Measurements from ENCODE around the gene NRG2.

Gene NRG2

DNA sequence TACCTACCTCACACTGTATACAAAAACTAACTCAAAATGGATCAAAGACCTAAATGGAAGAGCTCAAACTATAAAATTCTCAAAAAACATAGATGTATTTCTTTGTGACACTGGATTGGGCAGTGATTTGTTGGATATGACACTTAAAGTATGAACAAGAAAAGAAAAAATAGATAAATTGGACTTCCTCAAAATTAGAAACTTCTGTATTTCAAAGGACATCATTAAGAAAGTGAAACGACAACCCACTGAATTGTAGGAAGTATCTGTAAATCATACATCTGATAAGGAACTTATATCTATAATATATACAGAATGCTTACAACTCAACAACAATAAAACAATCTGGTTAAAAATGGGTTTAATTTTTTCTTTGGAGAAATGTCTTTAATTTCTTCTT, 96.7 kb downstream of the NRG2 start:
- no peak for DNase-seq (ENCODE audit: low spot score)

DNA sequence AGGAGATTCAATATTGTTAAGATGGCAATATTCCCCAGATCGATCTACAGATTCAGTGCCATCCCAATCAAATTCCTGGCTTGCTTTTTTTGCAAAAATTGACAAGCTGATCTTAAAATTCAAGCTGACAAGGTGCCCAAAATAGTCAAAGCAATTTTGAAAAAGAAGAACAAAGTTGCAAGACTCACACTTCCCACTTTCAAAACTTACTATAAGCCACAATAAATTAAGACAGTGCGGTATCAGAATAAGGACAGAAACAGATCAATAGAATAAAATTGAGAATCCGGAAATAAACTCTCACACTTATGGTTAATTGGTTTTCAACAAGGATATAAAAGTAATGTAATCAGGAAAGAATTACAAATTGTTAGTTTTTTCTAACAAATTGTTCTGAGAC, 97.1 kb downstream of the NRG2 start:
- no peak for DNase-seq (ENCODE audit: low spot score)

DNA sequence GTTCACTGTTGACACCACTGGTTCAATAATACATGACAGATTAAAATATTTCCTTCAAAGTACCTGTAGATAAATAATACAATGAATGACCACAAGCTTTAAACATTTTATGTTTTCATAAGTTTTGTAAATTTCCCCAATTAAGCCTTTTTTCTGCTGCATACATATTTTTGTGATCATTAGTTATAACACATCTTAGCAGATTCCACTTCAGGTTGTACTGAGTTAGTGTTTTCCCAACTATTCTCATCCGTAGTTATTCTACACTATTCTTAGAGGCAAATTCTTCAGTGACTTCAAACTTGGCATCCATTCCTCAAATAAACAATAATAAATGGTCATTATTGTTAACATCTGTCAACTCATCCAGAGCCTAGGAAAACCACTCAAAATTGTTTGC, 100.9 kb downstream of the NRG2 start:
- DNase-seq (ENCODE audit: low spot score): no peak

DNA sequence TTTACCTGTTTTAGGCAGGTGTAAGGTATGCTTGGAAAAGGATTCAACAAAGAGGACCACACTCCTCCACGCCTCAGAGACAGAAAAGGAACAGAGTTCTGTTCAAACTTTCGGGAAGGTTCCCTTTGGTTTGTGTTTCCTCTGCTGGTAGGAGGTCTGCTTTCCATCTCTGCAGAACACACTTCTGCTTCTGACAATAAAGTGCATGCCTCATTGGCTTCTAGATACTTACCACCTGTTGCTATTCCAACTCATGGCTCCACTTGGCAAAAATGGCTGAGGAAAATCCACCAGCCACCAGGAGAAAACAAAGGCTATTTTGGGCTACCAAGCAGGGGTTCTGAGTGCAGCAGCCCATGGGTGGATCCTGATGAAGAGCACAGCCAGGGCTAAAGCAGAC, 112.7 kb downstream of the NRG2 start:
- DNase-seq (ENCODE audit: low spot score): no peak

DNA sequence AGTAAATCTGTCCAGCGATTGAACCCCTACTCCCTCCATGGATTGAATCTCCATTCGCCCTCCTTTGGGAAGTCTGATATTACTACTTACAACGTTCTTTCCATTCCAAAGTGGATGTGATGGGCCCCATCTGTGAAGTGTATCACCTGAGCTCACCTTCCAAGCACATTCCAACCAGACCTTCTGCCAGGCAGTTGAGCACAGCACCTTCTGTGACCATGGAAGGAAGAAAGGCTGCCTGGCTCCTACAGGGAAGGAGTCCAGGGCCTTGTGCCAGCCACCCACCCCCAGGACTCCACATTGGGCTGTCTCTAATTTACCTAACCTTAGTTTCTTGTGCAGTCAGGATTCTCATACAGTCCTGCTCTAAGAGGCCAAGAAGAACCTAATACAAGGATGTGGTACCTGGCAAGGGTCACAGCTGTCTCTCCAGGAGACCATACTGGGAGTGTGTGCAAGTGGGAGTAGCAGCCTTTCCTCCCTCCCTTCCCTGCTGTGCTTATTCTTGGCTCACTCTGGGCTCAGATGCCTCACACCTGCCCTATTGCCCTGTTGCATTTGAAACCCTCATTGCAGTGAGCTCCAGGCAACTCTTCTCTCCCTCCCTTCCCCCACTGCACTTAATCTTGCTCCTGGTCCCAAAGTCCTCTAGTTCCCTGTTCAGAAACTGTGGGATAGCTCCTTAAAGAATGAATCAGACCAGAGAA, 116.1 kb downstream of the NRG2 start:
- no peak for DNase-seq (ENCODE audit: low spot score)

DNA sequence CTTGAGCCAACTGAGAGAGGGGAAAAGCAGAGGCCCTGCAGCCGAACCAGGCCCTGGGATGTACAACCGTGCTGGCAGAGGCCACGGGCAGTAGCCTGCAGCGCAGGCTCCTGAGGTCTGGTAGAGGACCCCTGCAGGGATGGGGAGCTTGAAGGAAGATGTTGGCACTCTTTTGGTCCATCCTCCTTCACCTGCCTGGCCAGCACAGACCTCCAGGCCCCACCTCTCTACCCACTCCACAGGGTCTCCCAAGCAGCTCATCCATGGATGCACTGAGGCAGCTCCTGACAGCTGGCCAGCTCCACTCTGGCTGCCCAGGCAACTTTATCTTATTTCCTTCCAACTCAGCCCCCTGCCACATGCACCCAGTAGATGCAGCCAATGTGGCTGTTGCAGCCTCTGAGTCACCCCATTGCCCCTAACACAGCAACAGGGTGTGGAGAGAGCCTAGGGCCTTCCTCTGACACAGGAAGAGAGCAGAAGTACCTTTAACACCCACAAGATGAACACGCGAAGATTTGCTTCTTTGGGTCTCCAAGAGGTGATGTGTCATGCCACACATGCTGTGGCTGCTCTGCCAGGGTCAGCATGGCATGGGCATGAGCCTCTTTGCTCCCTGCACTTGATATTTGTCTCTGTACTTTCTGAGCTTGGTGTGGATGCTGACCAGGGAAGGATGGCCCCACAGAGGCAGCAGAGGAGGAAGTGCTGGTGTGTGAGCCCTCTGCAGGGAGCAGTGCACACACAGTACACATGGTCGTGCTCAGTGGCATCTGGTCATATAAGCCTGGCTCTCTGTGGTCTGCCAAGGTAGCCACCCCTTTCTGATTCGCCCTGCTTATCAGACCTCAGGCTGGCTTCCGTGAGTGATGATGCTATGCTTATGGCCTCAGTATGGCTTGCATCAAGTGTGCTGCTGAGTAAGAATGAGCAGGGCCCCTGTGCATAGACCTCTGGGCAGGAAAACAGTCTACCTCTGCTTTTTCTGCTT, 117.2 kb downstream of the NRG2 start:
- DNase-seq (ENCODE audit: low spot score): no peak

DNA sequence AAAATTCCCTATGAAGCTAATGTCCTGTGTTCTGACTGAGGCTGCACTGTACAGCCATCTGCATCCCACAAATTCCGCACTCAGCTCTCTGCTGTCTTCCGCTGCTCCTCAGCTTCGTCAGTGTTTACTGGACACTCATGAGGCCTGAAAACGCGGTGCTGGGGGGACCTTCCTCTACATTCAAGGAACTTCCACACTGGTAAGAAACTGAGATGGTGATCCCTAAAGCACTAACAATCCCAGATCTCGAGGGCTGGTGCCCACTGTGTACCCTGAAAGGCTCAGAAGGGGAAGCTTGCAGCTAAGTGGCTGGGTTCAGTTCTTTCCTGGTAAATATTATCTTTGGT, 117.9 kb downstream of the NRG2 start:
- no peak for DNase-seq (ENCODE audit: low spot score)

DNA sequence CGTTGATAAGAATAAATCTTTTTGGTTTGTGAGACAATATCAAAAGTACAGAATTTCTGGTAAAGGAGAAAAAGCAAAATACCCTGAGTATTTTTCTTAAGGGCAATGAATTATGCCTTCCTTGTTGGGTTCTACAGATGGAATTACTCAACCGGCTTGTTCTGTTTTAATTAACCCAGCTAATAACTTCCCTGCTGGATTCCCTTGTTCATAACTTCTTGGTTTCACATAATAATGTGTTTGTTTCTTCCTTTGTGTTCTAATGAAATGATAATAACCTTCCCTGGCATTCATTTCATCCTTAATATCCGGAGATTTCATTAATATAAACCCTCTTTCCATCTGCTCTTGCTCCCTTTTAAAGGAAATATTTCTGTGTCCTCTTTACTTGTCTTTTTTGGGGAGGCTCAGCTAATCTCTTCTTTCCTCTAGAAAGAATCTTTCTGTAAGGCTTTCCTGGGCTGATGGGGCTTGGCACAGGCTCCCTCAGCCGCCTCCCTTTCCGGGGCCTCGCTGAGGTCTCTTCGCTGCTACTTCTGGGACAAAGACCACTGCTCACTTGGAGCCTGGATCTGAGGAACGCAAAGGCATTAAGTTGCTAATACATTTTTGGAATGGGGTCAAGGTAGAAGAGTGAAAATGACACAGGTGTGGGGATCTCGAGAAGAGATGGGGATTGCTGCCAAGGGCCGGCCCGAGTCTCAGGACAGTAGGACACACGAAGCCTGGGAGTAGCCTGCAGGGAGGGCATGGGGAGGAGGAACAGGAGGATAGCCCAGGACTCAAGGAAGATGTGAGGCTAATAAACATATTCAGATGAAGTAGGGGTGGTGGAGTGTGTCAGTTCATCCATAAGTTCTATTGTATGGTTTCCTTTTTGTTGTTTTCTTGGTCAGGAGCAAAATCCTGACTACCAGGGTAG, 118.5 kb downstream of the NRG2 start:
- no peak for DNase-seq (ENCODE audit: low spot score)

DNA sequence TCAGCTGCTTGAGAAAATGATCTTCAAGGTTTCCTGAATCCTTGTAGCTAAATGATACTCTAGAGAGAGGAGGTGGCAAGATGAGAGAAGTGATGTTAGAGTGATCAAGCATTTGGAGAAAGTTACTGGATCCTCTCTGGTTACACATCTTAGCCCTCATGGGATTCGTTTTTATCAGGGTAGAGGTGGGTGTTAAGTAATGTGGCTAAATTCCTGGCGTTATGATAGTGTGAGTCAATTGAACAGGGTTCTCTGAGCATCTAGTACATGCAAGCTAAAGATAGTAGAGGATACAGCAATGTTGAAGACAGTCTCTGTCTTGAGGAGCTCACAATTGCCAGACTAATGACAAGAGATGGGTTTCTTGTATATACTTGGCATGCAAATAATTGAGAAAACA, 123.8 kb downstream of the NRG2 start:
- DNase-seq (ENCODE audit: low spot score): no peak

DNA sequence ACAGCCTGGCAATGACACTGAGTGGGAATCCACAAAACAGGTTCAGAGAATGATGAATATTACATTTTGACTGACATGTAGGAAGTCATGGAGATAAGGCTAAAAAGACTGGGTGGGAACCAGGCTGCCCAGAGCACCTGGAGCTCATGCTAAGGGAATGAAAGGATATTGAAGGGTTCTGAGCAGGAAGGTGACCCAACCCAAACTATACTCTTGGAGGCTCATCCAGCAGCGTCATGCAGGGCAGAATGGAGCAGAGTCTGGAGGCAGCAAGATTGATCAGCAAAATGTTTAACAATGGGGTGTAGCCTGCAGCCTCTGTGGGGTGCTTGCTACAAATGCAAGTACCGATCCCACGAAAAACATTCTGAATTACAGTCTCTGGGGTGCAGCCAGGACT, 127.3 kb downstream of the NRG2 start:
- peak; percentile 1 for DNase-seq (ENCODE audit: low spot score)

DNA sequence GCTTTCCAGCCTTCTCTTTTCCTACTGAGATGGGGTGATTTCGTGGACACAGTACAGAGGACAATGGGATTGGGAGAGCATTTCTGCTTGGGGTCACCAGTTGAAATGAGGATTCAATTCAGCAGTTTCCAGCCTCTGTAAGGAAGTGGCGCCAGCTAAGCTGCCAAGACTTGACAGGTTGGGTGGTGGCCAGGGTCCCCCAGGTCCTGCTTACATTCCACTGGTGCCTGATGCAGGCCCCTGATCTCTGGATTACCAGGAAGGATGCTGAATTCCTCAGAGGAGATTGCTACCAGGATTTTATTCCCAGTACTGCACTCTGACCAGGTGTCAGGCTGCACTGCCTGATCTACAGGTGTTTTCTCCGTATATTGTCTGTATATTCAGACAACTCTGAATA, 127.8 kb downstream of the NRG2 start:
- DNase-seq (ENCODE audit: low spot score): peak; percentile 24

DNA sequence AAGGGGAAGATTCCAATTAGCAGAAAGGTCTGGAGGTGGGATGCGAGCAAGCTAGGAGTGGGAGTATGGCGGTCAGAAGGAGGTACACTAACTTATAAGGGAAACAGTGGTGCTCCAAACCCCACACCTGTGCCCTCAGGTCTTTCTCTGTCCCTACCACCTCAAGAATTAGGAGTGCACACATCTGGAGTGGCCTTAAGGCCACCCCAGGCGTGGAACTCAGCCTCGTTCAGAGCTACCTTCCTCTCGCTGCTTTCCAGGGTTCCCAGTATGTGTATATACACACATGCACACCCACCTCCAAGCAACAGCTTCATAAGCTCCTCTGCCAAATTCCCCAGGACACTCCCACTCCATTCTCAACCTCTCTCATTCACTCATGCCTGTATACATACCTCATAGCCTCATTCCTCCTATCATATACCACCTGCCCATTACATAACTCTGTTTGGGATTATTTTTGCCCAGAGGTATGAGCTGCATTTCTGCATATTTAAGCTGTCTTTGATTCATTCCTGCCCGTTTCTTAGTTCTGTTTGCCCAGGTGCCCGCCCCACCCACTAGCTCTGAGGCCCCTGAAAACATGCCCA, 128.8 kb downstream of the NRG2 start:
- DNase-seq (ENCODE audit: low spot score): peak; percentile 2

DNA sequence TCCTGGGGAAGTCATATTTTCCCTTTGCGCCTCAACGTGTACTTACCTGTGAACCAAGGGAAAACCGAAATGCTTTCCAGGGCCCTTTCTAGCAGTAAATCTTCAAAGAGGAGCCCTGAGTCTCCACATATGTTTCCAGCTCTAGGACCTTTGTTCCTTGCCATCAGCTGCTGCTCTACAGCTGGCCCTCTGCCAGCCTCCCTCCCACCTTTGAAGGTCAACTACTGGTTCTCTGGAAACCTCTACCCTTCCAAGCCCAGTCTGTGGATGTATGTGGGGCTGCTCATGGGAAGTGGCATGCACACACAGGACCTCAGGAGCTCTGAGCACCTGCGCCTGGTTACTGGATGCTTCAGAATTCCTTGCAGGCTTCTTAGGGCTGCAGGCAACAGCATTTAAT, 130.3 kb downstream of the NRG2 start:
- DNase-seq (ENCODE audit: low spot score): peak; percentile 4

DNA sequence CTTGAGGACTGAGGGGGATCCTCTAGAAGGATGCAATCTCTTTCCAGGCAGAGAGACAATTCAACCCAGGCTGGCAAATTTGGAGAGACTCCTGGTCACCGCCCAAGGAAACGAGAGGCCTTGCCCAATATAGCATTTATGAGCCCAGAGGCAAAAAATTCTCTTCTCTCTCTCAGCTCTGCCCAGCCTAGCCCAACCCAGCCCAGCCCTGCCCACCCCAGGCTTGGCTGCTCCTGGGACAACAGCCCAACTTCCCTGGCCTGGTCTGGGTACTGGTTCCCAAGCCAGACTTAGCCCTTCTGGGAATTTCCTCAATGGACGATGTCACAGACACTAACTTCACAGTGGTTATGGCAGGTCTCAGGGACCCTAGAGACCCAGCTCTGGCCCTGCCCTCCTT, 130.9 kb downstream of the NRG2 start:
- DNase-seq (ENCODE audit: low spot score): peak; percentile 2

DNA sequence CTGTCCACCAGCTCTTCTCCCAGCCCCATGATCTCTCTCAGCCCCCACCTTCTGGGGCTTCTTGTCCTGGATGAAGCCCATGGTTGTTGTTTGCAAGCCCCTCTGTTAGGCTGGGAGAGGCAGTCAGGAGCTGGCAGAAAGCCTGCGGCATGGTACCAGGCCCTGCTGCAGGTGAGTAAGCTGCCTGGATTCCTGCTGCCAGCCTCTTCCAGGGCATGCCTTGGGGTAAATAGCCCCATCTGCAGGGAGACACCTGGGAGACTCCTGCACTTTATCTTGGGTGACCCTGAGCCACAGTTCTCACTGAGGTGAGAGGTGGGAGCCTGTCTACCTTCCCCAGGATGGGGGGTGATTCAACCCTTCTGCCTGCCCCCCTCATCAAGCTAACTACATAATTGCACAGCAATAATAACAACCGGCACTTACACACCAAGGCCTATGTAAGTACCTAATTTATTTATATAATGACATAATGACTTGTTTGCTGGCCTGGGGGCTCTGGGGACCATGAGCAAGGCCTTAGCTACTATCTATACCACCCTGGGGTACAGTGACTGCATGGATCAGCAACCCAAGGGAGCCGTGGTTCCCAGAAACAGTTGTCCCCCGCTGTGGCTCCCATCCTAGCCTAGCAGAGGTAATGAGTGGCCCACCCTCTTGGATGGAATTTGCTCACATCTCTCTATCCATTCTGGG, 131.5 kb downstream of the NRG2 start:
- DNase-seq (ENCODE audit: low spot score): peak; percentile 2

DNA sequence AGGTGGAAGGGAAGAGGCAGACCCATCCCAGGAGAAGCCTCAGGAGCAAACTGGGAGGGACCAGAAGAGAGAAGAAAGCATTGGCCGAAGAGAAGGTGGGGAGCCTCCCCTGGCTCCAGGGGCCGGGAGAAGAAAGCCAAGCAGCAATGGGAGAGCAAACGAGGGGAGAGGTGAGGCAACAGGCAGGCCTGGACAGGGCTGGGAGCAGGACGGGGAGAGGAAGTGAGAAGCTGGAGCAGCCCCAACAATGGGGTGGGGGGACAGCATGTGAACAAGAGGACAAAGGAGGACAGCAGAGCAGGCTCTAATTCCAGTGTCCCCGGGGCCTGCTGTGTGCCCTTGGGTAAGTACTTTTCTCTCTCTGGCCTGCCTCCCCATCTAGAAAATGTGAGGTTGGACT, 132.2 kb downstream of the NRG2 start:
- no peak for DNase-seq (ENCODE audit: low spot score)

DNA sequence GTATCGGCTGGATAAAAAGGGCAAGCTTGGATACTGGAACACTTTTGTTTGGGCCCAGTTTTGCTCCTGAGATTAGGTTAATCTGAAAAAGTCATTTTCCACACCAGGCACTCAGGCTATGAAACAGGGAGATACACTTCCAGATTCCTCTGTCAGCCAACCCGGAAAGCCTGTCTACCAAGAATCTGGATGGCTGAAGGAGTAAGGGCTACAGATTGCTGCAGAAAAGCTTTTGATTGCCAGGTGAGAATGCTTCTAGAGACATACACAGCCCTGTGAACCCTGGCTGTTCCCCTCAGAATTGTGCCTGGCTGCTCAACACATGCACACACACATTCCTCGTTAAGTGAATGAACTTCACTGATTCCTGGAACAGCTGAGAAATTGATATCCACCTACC, 133.1 kb downstream of the NRG2 start:
- no peak for DNase-seq (ENCODE audit: low spot score)

DNA sequence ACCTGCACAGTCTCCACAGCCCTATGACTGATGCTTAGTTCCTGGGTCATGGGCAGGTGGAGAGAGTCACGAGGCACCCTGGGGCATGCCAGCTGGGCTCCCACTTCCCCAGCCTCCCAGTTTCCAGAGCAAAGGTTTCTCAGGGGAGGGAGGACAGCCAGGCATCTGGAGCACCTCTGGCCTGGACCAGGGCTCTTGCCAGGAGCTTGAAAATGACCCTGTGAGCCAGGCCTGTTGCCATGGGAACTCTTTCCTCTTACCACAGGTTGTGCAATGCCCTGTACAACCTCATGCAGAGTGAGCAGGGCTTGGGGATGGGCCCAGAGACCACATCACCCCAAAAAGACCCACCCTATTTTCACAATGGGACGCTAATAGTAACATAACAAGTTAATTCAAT, 134.3 kb downstream of the NRG2 start:
- no peak for DNase-seq (ENCODE audit: low spot score)

DNA sequence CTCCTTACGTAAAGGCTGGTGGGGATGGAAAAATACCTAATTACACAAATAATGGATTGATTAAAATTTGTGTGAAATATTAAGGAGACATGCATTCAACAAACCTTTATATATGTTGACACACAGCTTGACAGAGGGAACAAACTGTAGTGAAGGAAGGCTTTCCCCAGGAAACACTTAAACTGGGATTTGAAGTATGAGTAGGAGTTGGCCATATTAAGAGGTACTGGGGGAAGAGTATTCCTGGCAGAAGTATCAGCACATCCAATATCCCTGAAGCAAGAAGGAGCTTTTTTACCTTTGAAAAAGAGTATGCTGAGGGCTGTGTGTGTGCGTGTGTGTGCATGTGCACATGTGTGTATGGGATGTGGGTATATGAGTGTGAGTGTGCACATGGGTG, 136.4 kb downstream of the NRG2 start:
- no peak for DNase-seq (ENCODE audit: low spot score)

DNA sequence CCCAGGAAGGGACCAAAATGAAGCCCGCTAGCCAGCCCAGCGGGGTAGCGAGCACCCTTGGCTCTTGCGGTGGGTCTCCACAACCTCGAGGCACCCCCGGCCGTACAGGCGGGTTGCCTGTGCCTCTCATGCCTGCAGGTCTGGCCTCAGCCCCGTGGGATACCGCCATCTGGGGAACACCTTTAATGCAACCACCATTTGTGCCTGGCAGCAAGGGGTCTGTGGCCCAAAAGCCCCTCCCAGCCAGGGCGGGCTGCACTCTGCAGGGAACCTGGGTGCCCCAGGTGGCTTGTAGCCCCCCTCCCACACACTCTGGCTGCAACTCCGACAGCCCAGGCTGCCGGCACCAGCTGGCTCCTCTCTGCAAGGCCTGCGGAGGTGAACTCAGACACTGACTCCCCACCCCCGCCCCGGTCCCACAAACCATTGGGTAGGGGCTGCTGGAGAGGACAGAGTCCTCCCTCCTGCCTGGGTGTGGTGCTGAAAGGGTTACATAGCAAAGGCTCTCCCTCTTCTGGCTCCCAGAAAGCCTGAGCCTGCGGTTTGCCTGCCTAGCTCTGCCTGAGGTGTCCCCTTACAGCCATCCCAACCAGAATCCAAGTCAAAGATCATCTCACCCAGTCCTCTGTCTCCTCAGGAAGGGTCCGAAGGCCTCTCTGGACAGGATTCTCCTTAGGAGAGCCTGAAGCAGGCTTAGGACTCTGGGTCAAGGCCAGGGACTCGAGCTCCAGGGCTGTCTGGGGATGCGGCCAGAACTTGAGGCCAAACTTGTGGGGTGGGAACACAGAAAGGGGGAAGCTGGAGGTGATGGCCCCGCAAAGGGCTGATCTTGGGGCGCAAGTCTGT, 138.1 kb downstream of the NRG2 start:
- peak; percentile 45 for DNase-seq (ENCODE audit: low spot score)

DNA sequence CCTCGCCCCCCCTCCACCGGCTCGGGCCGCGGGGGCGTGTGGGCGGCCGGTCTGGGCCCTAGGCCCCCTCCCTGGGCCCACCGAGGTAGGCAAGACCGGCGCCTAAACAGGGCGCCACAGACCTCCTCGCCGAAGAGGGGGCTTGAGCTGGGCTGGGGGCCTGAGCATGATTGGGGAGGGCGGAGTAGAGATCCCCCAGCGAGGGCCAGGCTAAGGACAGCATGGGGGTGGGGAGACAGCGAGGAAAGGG, 138.6 kb downstream of the NRG2 start:
- DNase-seq (ENCODE audit: low spot score): no peak
